ENCODE measurements around the gene BLCAP.

Gene BLCAP

GRCh38 chr20:37521061-37521771 is 6.5 kb downstream of the BLCAP start, which contains the start of gene NNAT:
TSS of gene NNAT (plus strand) at chr20:37521250. CDS start at chr20:37521332, 82 bp downstream.
- Histone ChIP-seq H3K27me3 (ENCODE audit: insufficient read depth, poor library complexity, severe bottlenecking) (no peaks in the 10 kb centered on the region), H3K27ac (replicated peaks) (no peak within 1 kb of the TSS), H3K4me3 (replicated peaks; ENCODE audit: insufficient read depth, low read length) (no peak within 1 kb of the TSS)
- DNase-seq (ENCODE audit: low read depth in 1 of 2, low spot score in 1 of 2) = no peak
- TF ChIP-seq REST (IDR thresholded peaks at IDR 0.05; ENCODE audit: insufficient replicate concordance, low read depth) (no peak), GABPA (IDR thresholded peaks at IDR 0.05; ENCODE audit: low read depth) (no peak), SPI1 (IDR thresholded peaks at IDR 0.05; ENCODE audit: borderline replicate concordance, low read depth) (no peak), POLR2AphosphoS5 (IDR thresholded peaks at IDR 0.05; ENCODE audit: low read depth) (no peak)
- TF ChIP-seq, protein P1, sequence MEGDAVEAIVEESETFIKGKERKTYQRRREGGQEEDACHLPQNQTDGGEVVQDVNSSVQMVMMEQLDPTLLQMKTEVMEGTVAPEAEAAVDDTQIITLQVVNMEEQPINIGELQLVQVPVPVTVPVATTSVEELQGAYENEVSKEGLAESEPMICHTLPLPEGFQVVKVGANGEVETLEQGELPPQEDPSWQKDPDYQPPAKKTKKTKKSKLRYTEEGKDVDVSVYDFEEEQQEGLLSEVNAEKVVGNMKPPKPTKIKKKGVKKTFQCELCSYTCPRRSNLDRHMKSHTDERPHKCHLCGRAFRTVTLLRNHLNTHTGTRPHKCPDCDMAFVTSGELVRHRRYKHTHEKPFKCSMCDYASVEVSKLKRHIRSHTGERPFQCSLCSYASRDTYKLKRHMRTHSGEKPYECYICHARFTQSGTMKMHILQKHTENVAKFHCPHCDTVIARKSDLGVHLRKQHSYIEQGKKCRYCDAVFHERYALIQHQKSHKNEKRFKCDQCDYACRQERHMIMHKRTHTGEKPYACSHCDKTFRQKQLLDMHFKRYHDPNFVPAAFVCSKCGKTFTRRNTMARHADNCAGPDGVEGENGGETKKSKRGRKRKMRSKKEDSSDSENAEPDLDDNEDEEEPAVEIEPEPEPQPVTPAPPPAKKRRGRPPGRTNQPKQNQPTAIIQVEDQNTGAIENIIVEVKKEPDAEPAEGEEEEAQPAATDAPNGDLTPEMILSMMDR (IDR thresholded peaks at IDR 0.05; ENCODE audit: insufficient read depth, low read length) = no peak

- Histone ChIP-seq H3K4me3 (replicated peaks; ENCODE audit: insufficient read depth, low read length) (no peak overlapping the region), H3K27ac (replicated peaks) (no peak overlapping the region), H3K27me3 (ENCODE audit: insufficient read depth, poor library complexity, severe bottlenecking) (no peaks in the 10 kb centered on the region)
- DNase-seq (ENCODE audit: low read depth in 1 of 2, low spot score in 1 of 2) = no peak
- TF ChIP-seq POLR2AphosphoS5 (IDR thresholded peaks at IDR 0.05; ENCODE audit: low read depth) = no peak
- no peak for TF ChIP-seq GABPA (IDR thresholded peaks at IDR 0.05; ENCODE audit: low read depth)
- TF ChIP-seq SPI1 (IDR thresholded peaks at IDR 0.05; ENCODE audit: borderline replicate concordance, low read depth) = no peak
- no peak for TF ChIP-seq REST (IDR thresholded peaks at IDR 0.05; ENCODE audit: insufficient replicate concordance, low read depth)
- TF ChIP-seq, protein P1 (IDR thresholded peaks at IDR 0.05; ENCODE audit: insufficient read depth, low read length) = no peak
These were observed 7.2 kb downstream of the BLCAP start for GRCh38 chr20:37520419-37520955.

- H3K27ac ChIP-seq (replicated peaks) = no peak overlapping the region
- TF ChIP-seq, protein P1 (IDR thresholded peaks at IDR 0.05; ENCODE audit: insufficient read depth, low read length) = no peak
- TF ChIP-seq GABPA (IDR thresholded peaks at IDR 0.05; ENCODE audit: low read depth) (no peak), SPI1 (IDR thresholded peaks at IDR 0.05; ENCODE audit: borderline replicate concordance, low read depth) (no peak), POLR2AphosphoS5 (IDR thresholded peaks at IDR 0.05; ENCODE audit: low read depth) (no peak), REST (IDR thresholded peaks at IDR 0.05; ENCODE audit: insufficient replicate concordance, low read depth) (no peak)
- no peak for DNase-seq (ENCODE audit: low read depth in 1 of 2, low spot score in 1 of 2)
- H3K4me3 ChIP-seq (replicated peaks; ENCODE audit: insufficient read depth, low read length) = no peak overlapping the region
- H3K27me3 ChIP-seq (ENCODE audit: insufficient read depth, poor library complexity, severe bottlenecking) = no peaks in the 10 kb centered on the region
These were observed 7.9 kb downstream of the BLCAP start for GRCh38 chr20:37519508-37520418.

Data from HL-60 (cell line).